HepG2 (cell line): Measurements from ENCODE around the gene RPUSD4. TPM values are rescaled to one million over a fixed set of nuclear protein-coding genes. Genes with fewer than 3 reads are reported as not detected.

Experiments
- ATAC-seq: fragments of 200-7000 bp; cut with Tn5 transposase; 3 replicates; pipeline ENCODE4 v1.9.1; 2020; ENCODE audit warnings: mild to moderate bottlenecking, moderate library complexity
- BruUV-seq: library from RNA; stranded (reverse); fragments of 400-500 nt; replicated peaks from 2 replicates; lab custom pipeline; 2021; lab: Mats Ljungman, UMichigan
- CTCF ChIA-PET: fragments of 300-600 bp; formaldehyde crosslinking; extraction: SDS; loops from one replicate; lab custom pipeline; 2021; ENCODE audit warnings: low total read pairs, inconsistent platforms, low intra/inter-chr PET ratio; lab: Yijun Ruan, JAX
- POLR2A ChIA-PET: fragments of 350-600 bp; sonication (Branson Sonifier 250); formaldehyde crosslinking; loops from one replicate; lab custom pipeline; 2020; ENCODE audit warnings: antibody characterized with exemption, inconsistent platforms; lab: Yijun Ruan, JAX
- DNase-seq: peaks from one replicate; pipeline ENCODE4 v3.0.0-alpha.2; 2015; ENCODE audit warnings: low spot score
- FAIRE-seq: peaks from 3 replicates; lab custom pipeline; 2011; peaks lifted over from hg19 to GRCh38; lab: Jason Lieb, UNC
- H2AFZ ChIP-seq: one replicate; pipeline ENCODE4 v1.6.1; 2011; ENCODE audit warnings: low read length, inconsistent platforms
- H3K27ac ChIP-seq: fragments of 300-600 bp; 3 replicates; pipeline ENCODE4 v1.8.0; 2011; ENCODE audit warnings: mixed run types, mild to moderate bottlenecking, mixed read lengths, low read length, inconsistent platforms; ENCODE audit not compliant: insufficient read depth; ENCODE audit errors: extremely low read length
- H3K27me3 ChIP-seq, 2 experiments: fragments of 200-600 bp in 1 of 2; 2 replicates in 1 of 2; 3 replicates in 1 of 2; pipeline versions ENCODE4 v1.6.0 to v1.8.0; 2011; ENCODE audit warnings: low read length in 2 of 2, mild to moderate bottlenecking in 2 of 2, moderate library complexity in 2 of 2, inconsistent platforms in 1 of 2; ENCODE audit not compliant: insufficient read depth in 2 of 2, control insufficient read depth in 1 of 2
- H3K36me3 ChIP-seq, 2 experiments: fragments of 200-600 bp in 1 of 2; replicated peaks in 1 of 2; 2 replicates in 1 of 2; 3 replicates in 1 of 2; pipeline versions ENCODE4 v1.5.1 to v1.8.0; 2011; ENCODE audit warnings: low read length in 2 of 2, inconsistent platforms in 1 of 2; ENCODE audit not compliant: insufficient read depth in 2 of 2, control insufficient read depth in 1 of 2
- H3K4me1 ChIP-seq: 2 replicates; pipeline ENCODE4 v1.5.1; 2012; ENCODE audit warnings: low read length, inconsistent platforms; ENCODE audit not compliant: insufficient read depth
- H3K4me2 ChIP-seq: 2 replicates; pipeline ENCODE4 v1.6.0; 2011; ENCODE audit warnings: low read depth, low read length, inconsistent platforms
- H3K4me3 ChIP-seq, 3 experiments: fragments of 200-600 bp in 1 of 3; sonication (generic), shearing (Covaris generic) in 1 of 3; replicated peaks in 1 of 3; 2 replicates each; pipeline ENCODE4 v1.5.1; 2011 to 2016; ENCODE audit warnings: low read length in 3 of 3, inconsistent platforms in 2 of 3, low read depth in 2 of 3, mild to moderate bottlenecking in 2 of 3, control low read depth in 1 of 3, mixed read lengths in 1 of 3; ENCODE audit not compliant: insufficient read depth in 1 of 3
- H3K79me2 ChIP-seq: one replicate; pipeline ENCODE4 v1.6.1; 2011; ENCODE audit warnings: low read length, inconsistent platforms; ENCODE audit not compliant: insufficient read depth
- H3K9ac ChIP-seq: 2 replicates; pipeline ENCODE4 v1.6.0; 2011; ENCODE audit warnings: mild to moderate bottlenecking, low read depth, low read length, inconsistent platforms; ENCODE audit not compliant: insufficient read depth
- H3K9me3 ChIP-seq: 2 replicates; pipeline ENCODE4 v1.5.1; 2012; ENCODE audit warnings: mild to moderate bottlenecking, low read length
- H4K20me1 ChIP-seq: 2 replicates; pipeline ENCODE4 v1.6.0; 2011; ENCODE audit warnings: inconsistent platforms, mild to moderate bottlenecking, low read length, moderate library complexity; ENCODE audit not compliant: insufficient read depth
- ATF7 ChIP-seq, 2 experiments: fragments of 450-650 bp in 1 of 2; sonication (generic) in 1 of 2; formaldehyde crosslinking in 1 of 2; IDR thresholded peaks; 2 replicates each; pipeline versions ENCODE4 v1.4.0 to v1.6.1; 2016 to 2020; ENCODE audit warnings: antibody characterized with exemption in 1 of 2, mild to moderate bottlenecking in 1 of 2, missing genetic modification reagents in 1 of 2
- JUN ChIP-seq: sonication (generic); formaldehyde crosslinking; IDR thresholded peaks from 2 replicates; pipeline ENCODE4 v1.4.0; 2020; ENCODE audit warnings: mild to moderate bottlenecking, missing genetic modification reagents
- RBM22 ChIP-seq: fragments of 200-400 bp; formaldehyde crosslinking; optimal IDR thresholded peaks from 2 replicates; pipeline ENCODE3; 2017; ENCODE audit warnings: mild to moderate bottlenecking, low read length, moderate library complexity
- SAFB2 ChIP-seq: sonication (generic); formaldehyde crosslinking; IDR thresholded peaks from 2 replicates; pipeline ENCODE4 v1.5.1; 2020; ENCODE audit warnings: missing genetic modification reagents, low read depth, mild to moderate bottlenecking, borderline replicate concordance
- SPEN ChIP-seq: sonication (generic); formaldehyde crosslinking; IDR thresholded peaks from 2 replicates; pipeline ENCODE4 v1.5.1; 2020; ENCODE audit warnings: low read depth, mild to moderate bottlenecking, missing genetic modification reagents
- ZNF558 ChIP-seq: sonication (generic); formaldehyde crosslinking; IDR thresholded peaks from 2 replicates; pipeline ENCODE4 v1.9.0; 2022; ENCODE audit warnings: mild to moderate bottlenecking, missing genetic modification reagents, borderline replicate concordance
- WGBS: methylation state at CpG from one replicate; pipeline ENCODE4 v1.1.6; 2017; ENCODE audit warnings: low lambda C conversion rate; 5-methylcytosine and 5-hydroxymethylcytosine counted together
- in situ Hi-C: cut with HindIII; loops from 2 replicates; pipeline ENCODE4 v1.10.0; 2017; ENCODE audit warnings: low pct_unique_long_range_greater_than_20kb; ENCODE audit not compliant: extremely low pct_ligation_motif_present
- intact Hi-C: fragments of 100-400 bp; cut with micrococcal nuclease; formaldehyde crosslinking; loops from one replicate; pipeline ENCODE4 v1.10.0; 2022; ENCODE audit not compliant: unreplicated experiment
- polyA plus RNA-seq, 8 experiments: library from polyadenylated mRNA; depleted of rRNA in 3 of 8; stranded (reverse) in 7 of 8; unstranded in 1 of 8; fragments of >200 nt; fragmentation: Illumina TruSeq in 4 of 8; extraction: Trizol in 4 of 8; gene quantifications; 2 replicates each; pipeline versions ENCODE4 v1.2.1 to v1.2.3, GENCODE V29; 2011 to 2016; ENCODE audit warnings: low read depth in 4 of 8, missing spikeins in 1 of 8, mixed read lengths in 1 of 8; ENCODE audit not compliant: insufficient read depth in 1 of 8
- total RNA-seq, 5 experiments: library from RNA; depleted of rRNA; stranded (reverse); fragments of >200 nt; fragmentation: Illumina TruSeq; extraction: Trizol; gene quantifications; 2 replicates each; pipeline ENCODE4 v1.2.3, GENCODE V29; 2016; ENCODE audit warnings: low read depth in 1 of 5
- TF ChIP-seq, protein P1 (sequence below): sonication (generic); formaldehyde crosslinking; IDR thresholded peaks from 2 replicates; pipeline ENCODE4 v1.4.0; 2020; ENCODE audit warnings: missing genetic modification reagents
- TF ChIP-seq, protein P2 (sequence below): sonication (generic); formaldehyde crosslinking; IDR thresholded peaks from 2 replicates; pipeline ENCODE4 v1.4.0; 2020; ENCODE audit warnings: low read depth, mild to moderate bottlenecking, missing genetic modification reagents

RPUSD4 gene
- total and polyA plus RNA-seq, 2 of the 13 experiments (the other 11 are each of a cell fraction or from before 2014, with no cell fraction given), result 45.0 to 52.9 TPM

DNA sequence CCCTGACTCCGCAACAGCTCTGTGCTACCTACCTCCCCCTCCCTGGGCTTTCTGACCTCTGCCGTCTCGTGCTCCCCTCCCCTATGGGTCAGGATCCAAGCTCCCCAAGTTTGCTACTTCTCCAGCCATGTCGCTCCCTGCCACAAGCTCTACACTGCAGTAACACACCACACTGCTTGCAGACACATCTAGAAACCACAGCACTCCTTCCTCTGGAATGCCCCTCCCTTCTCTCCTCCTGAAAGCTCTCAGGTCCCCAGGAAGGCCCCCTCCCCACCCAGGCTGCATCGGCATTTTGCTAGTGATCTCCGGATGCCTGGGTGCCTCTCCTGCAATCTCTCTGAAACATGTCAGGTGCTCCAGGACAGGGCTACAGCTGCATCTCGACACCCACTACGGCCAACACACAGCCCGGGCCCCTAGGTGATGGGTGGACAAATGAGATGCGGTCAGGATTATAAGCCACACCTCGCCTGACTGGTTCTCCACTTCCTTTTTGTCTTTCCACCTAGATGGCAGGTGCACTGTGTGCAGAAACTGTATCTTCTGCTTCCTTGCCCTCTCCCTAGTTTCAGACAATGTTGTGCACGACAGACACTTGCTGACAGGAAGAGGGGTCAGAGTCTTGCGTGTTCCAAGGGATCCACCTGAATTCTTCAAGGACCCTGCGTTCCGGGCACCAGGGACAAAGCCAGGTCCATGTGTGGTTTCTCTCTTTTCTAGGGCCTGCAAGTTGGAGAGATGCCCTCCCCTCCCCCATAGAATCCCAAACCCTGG is 22.9 kb downstream of the RPUSD4 start:
- no peak for TF ChIP-seq ZNF558 (CRISPR knock-in tag)
- 0 out of 2 replicates have a peak, but pooled peaks have one; percentile 34 for TF ChIP-seq SAFB2
- peak; percentile 69 for TF ChIP-seq RBM22
- Histone ChIP-seq H3K4me3 (no peak overlapping the region), H3K4me2 (no peak overlapping the region), H3K4me1 (peaks cover 99% of the 10 kb centered on the region), H3K9me3 (no peaks in the 10 kb centered on the region), H3K9ac (peak overlapping the region; percentile 63), H3K27ac (peak overlapping the region; percentile 81), H3K79me2 (no peaks in the 10 kb centered on the region), H3K36me3 (peaks cover 2 to 17% of the 10 kb centered on the region in 2 experiments; a peak in 2 of 5 replicates), H3K27me3 (no peaks in the 10 kb centered on the region), H2AFZ (no peak overlapping the region), H4K20me1 (no peaks in the 10 kb centered on the region)
- FAIRE-seq (no peak), ATAC-seq (no peak), DNase-seq (no peak)
- 87% methylated on average over 15 of the region's 15 CpGs for WGBS
- BruUV-seq, result no TSS peak
- in situ Hi-C loops, result loop anchor here (5.0 kb wide), 1 partner anchor 266 kb away; no protein-coding TSS in a partner anchor
- intact Hi-C loops, result loop anchor here (2.0 kb wide), 1 partner anchor 28 kb away; no protein-coding TSS in a partner anchor
- CTCF ChIA-PET, result no interaction called here
- POLR2A ChIA-PET, result interaction anchor here (0.9 to 7.7 kb wide), 8 partner anchors 25 to 159 kb away, joined by 3 to 87 read pairs (median 5); no protein-coding TSS in a partner anchor

DNA sequence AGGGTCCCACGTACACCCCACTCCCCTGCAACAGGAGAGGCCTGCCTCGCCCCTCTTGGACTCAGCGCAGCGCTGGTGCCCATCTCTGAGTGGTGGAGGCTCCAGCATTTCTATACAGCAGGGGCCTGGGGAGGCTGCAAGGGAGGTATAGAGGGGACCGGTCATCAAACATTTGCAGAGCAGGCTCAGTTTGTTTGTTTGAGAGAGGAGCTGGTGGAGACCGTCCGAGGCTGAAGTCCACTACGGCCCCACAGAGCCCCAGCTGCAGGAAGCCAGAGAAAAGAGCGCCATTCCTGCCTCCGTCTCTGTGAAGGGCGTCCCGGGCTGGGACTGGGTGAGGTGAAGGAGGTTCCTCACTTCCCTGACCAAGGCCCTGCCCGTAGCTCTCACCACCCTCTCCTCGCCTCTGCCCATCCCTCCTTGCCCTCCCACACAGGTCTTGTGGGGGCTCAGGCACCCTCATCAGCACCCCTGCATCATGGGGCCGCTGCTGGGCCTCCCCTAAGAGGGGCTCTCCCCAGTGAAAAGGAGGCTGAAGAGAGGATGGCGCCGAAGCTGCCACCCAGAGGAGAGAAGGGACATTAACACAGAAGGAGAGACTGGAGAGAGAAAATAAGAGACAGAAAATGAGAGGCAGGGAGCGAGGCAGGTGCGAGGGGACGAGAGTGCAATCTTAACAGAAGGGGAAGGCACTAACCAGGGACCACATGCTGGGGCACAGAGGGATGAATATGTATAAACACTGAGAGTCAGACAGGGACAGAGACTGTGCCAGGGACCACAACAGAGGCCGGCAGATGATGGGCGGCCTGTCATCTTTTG is 24.5 kb downstream of the RPUSD4 start:
- H2AFZ ChIP-seq, result no peak overlapping the region
- FAIRE-seq (peak; percentile 89), ATAC-seq (peak; percentile 82), DNase-seq (peak; percentile 87)
- peaks cover 2 to 8% of the 10 kb centered on the region in 2 experiments; a peak in 2 of 5 replicates for H3K36me3 ChIP-seq
- H4K20me1 ChIP-seq, result no peaks in the 10 kb centered on the region
- H3K4me1 ChIP-seq, result peaks cover 96% of the 10 kb centered on the region
- H3K4me2 ChIP-seq, result peak overlapping the region; percentile 85
- 20% methylated on average over 16 of the region's 22 CpGs for WGBS
- in situ Hi-C loops (loop anchor here (5.0 kb wide), 1 partner anchor 265 kb away; no protein-coding TSS in a partner anchor), intact Hi-C loops (loop anchor here (1.0 to 2.0 kb wide), 2 partner anchors 40 to 124 kb away; partner anchors contain the start of gene CDON)
- H3K27ac ChIP-seq, result peak overlapping the region; percentile 94
- ChIA-PET POLR2A (interaction anchor here (0.6 to 7.7 kb wide), 23 partner anchors 9 to 284 kb away, joined by 3 to 87 read pairs (median 4); partner anchors contain the start of genes CDON, DCPS, FOXRED1 and PUS3), CTCF (interaction anchor here (1.2 kb wide), 1 partner anchor 244 kb away, joined by 3 read pairs; no protein-coding TSS in a partner anchor)
- peak overlapping the region; percentile 25 to 60 (median 37); a peak in 4 of 6 replicates for H3K4me3 ChIP-seq
- TSS peak; percentile 67 for BruUV-seq
- H3K27me3 ChIP-seq, result no peaks in the 10 kb centered on the region
- H3K79me2 ChIP-seq, result no peaks in the 10 kb centered on the region
- H3K9ac ChIP-seq, result peak overlapping the region; percentile 70
- no peaks in the 10 kb centered on the region for H3K9me3 ChIP-seq
- TF ChIP-seq JUN (CRISPR knock-in tag) (no peak), SPEN (peak; percentile 45), ATF7 (IDR thresholded peaks at IDR 0.05) (no peak), ATF7 (CRISPR knock-in tag; IDR thresholded peaks at IDR 0.05) (no peak; the same call in 1 of the 2 replicates)
- TF ChIP-seq, protein P1, sequence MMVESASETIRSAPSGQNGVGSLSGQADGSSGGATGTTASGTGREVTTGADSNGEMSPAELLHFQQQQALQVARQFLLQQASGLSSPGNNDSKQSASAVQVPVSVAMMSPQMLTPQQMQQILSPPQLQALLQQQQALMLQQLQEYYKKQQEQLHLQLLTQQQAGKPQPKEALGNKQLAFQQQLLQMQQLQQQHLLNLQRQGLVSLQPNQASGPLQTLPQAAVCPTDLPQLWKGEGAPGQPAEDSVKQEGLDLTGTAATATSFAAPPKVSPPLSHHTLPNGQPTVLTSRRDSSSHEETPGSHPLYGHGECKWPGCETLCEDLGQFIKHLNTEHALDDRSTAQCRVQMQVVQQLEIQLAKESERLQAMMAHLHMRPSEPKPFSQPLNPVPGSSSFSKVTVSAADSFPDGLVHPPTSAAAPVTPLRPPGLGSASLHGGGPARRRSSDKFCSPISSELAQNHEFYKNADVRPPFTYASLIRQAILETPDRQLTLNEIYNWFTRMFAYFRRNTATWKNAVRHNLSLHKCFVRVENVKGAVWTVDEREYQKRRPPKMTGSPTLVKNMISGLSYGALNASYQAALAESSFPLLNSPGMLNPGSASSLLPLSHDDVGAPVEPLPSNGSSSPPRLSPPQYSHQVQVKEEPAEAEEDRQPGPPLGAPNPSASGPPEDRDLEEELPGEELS (CRISPR knock-in tag), result peak; percentile 85
- TF ChIP-seq, protein P2, sequence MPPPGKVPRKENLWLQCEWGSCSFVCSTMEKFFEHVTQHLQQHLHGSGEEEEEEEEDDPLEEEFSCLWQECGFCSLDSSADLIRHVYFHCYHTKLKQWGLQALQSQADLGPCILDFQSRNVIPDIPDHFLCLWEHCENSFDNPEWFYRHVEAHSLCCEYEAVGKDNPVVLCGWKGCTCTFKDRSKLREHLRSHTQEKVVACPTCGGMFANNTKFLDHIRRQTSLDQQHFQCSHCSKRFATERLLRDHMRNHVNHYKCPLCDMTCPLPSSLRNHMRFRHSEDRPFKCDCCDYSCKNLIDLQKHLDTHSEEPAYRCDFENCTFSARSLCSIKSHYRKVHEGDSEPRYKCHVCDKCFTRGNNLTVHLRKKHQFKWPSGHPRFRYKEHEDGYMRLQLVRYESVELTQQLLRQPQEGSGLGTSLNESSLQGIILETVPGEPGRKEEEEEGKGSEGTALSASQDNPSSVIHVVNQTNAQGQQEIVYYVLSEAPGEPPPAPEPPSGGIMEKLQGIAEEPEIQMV (CRISPR knock-in tag), result no peak
